K562 (cell line): ENCODE data around the gene FAM222A. TPM values are rescaled to one million over a fixed set of nuclear protein-coding genes. Genes with fewer than 3 reads are reported as not detected.

Source experiments
- CHD1 ChIP-seq: fragments of 200-600 bp; sonication (generic); IDR thresholded peaks from one replicate; pipeline ENCODE4 v1.6.1; 2012; ENCODE audit warnings: mild to moderate bottlenecking, moderate library complexity, low read length, inconsistent platforms
- CTBP1 ChIP-seq: fragments of 450-650 bp; IDR thresholded peaks from 2 replicates; pipeline ENCODE4 v1.6.1; 2016; ENCODE audit warnings: borderline replicate concordance
- MGA ChIP-seq: fragments of 450-650 bp; IDR thresholded peaks from 2 replicates; pipeline ENCODE4 v1.6.1; 2016; ENCODE audit warnings: mild to moderate bottlenecking, moderate library complexity
- PCBP2 ChIP-seq: fragments of 200-400 bp; formaldehyde crosslinking; IDR thresholded peaks from 2 replicates; pipeline ENCODE4 v1.6.1; 2018; ENCODE audit warnings: low read length, low read depth, mild to moderate bottlenecking, moderate library complexity; ENCODE audit not compliant: poor library complexity, severe bottlenecking
- TEAD1 ChIP-seq, 2 experiments: fragments of 450-650 bp in 1 of 2; sonication (generic) in 1 of 2; formaldehyde crosslinking; IDR thresholded peaks; 2 replicates each; pipeline versions ENCODE4 v1.4.0 to v1.8.0; 2020 to 2022; ENCODE audit warnings: mild to moderate bottlenecking in 2 of 2, missing genetic modification reagents in 1 of 2
- ZBTB5 ChIP-seq: fragments of 450-650 bp; IDR thresholded peaks from 2 replicates; pipeline ENCODE4 v1.6.1; 2017; ENCODE audit warnings: antibody characterized with exemption
- ZNF408 ChIP-seq: fragments of 250-450 bp; sonication (Bioruptor Pico); IDR thresholded peaks from 2 replicates; pipeline ENCODE4 v1.4.0; 2020; ENCODE audit warnings: low read depth, mild to moderate bottlenecking, moderate library complexity
- polyA plus RNA-seq, 8 experiments: library from polyadenylated mRNA; depleted of rRNA in 4 of 8; stranded (reverse) in 5 of 8; unstranded in 3 of 8; fragments of >200 nt; fragmentation: Nextera tagmentation in 2 of 8; fragmentation: Illumina TruSeq in 1 of 8; extraction: Ambion mirVana in 2 of 8; extraction: Trizol in 1 of 8; gene quantifications; 2 replicates each; pipeline versions ENCODE4 v1.2.1 to v1.2.3, GENCODE V29; 2011 to 2014; ENCODE audit warnings: inconsistent platforms in 1 of 8, missing spikeins in 1 of 8
- total RNA-seq, 7 experiments: library from RNA; depleted of rRNA in 6 of 7; stranded (reverse); fragments of >200 nt in 6 of 7; fragmentation: Illumina TruSeq in 2 of 7; extraction: Trizol in 2 of 7; gene quantifications; 2 replicates each; pipeline versions ENCODE4 v1.2.1 to v1.2.3, GENCODE V29; 2011 to 2021; ENCODE audit warnings: low replicate concordance in 1 of 7

The FAM222A gene
- total and polyA plus RNA-seq, 9 of the 15 experiments (the other 6 are each of a cell fraction or from before 2014, with no cell fraction given) = 0.03 to 0.36 (median 0.12) TPM; not detected in 1

- TF ChIP-seq ZBTB5 (no peak), PCBP2 (no peak), CTBP1 (peak; percentile 65), TEAD1 (CRISPR knock-in tag; IDR thresholded peaks at IDR 0.05) (peak in 1 of 2 experiments; percentile 34; a peak in 1 of 4 replicates), ZNF408 (no peak), CHD1 (no peak), MGA (no peak)
Measured at GRCh38 chr12:109714141-109714912, 702 bp downstream of the FAM222A start (continued).
